Glomerular endothelial cell (primary cell): ENCODE data around the gene LAPTM4A. TPM values are rescaled to one million over a fixed set of nuclear protein-coding genes. Genes with fewer than 3 reads are reported as not detected.

Source experiments
- DNase-seq: peaks from one replicate; pipeline ENCODE4 v3.0.0-alpha.2; 2011; ENCODE audit warnings: low read depth, low spot score; ENCODE audit errors: extremely low read depth
- total RNA-seq: library from RNA; depleted of rRNA; stranded (reverse); fragments of >200 nt; gene quantifications from 2 replicates; pipeline ENCODE4 v1.2.3, GENCODE V29; 2015

Gene LAPTM4A
- total RNA-seq, 1 donor from 2014 or later, result 175 TPM

GRCh38 chr2:19989667-19990415 is 61.6 kb downstream of the LAPTM4A start, which contains the start of gene WDR35:
WDR35 (minus strand) TSS chr2:19990105; CDS start chr2:19990015, 90 bp downstream.
- DNase-seq, result no peak

GRCh38 chr2:19989342-19989666 is 62.1 kb downstream of the LAPTM4A start:
- no peak for DNase-seq

- DNase-seq, result no peak
Observed at GRCh38 chr2:19988600-19988999, 62.8 kb downstream of the LAPTM4A start.

- DNase-seq, result no peak
Observed at GRCh38 chr2:19987936-19988335, 63.5 kb downstream of the LAPTM4A start.

Other genes starting within 250 kb of the LAPTM4A start
- 1.7 and 7.0 TPM in 2 replicates for gene TTC32, start 149.6 kb downstream of the LAPTM4A start, total RNA-seq
- 5.2 and 5.7 TPM in 2 replicates for gene WDR35, start 61.5 kb downstream of the LAPTM4A start, total RNA-seq
- gene MATN3, start 39.0 kb downstream of the LAPTM4A start, total RNA-seq, result 1.9 and 3.6 TPM in 2 replicates
- gene SDC1, start 173.5 kb upstream of the LAPTM4A start, total RNA-seq, result 7.4 and 17.5 TPM in 2 replicates